Hematopoietic multipotent progenitor cell treated with erythropoietin and hydrocortisone succinate and interleukin-3 and kit ligand, for 4 days (in vitro differentiated cells): ENCODE measurements around the gene ZPBP.
"Not testable (repeated sequence)": the region's sequence is repeated elsewhere in the genome, so short reads cannot be mapped to it uniquely, and the experiment has no call there.

Source experiments
- DNase-seq: peaks from one replicate; pipeline ENCODE4 v3.0.0-alpha.2; 2015

The ZPBP gene

GRCh38 chr7:50092579-50093491 lies at the start of gene ZPBP:
Gene ZPBP, minus strand, starts transcription at chr7:50093246. Its CDS starts 52 bp downstream, at chr7:50093194.
- peak; percentile 84 for DNase-seq

GRCh38 chr7:50142425-50143017 lies 49.5 kb upstream of the ZPBP start:
- peak; percentile 83 for DNase-seq

GRCh38 chr7:50141854-50142253 lies 48.8 kb upstream of the ZPBP start:
- DNase-seq, result no peak

DNA sequence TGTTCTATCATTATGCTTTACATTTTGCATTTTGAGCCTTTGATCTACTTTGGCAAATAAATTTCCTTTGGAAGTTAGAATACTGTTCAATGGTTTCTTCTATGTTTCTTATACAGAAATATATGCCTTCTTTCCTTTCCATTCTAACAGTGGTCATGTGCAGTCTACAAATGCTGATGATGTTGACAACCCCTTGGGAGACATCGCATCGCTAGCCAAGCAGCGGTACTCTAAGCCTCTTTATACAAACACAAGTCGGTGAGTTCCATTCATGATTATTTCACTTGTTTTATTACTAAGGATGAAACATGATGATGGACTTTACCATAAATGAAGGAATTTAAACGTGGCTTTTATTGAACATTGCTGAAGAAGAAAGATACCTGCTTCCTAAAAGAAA lies 48.1 kb upstream of the ZPBP start:
- no peak for DNase-seq

DNA sequence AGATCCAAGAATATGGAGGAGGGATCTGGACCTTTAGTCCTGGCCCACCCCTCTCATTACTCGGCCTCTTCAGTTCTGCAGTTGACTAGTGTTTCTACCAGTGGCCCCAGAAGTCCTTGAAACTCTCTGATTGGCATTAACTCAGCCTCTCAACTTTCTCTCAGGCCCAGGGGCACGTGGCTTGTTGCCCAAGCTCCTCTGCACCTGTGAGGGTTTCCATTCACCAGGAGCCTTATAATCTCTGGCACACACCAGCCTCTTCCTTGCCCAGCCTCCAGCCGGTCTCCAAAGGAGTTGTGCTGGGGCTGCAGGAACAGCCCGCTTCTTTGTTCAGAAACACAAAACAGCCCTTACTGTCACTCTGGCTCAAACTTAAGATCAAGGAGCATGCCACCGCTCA lies 47.6 kb upstream of the ZPBP start:
- DNase-seq, result no peak

GRCh38 chr7:50138101-50138500 lies 45.1 kb upstream of the ZPBP start:
- no peak for DNase-seq

DNA sequence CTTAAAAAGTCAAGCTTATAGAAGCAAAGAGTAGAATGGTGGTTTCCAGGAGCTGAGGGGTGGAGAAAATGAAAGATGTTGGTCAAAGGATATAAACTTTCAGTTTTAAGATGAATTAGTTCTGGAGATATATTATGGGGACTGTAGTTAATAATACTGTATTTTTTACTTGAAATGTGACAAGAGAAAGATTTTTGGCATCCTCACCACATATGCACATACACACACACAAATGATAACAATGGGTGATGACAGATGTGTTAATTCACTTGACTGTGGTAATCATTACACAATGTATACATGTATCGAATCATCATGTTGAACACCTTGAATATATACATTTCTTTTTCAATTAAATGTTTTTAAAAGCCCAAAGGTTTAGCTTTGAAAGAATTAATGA lies 32.7 kb upstream of the ZPBP start:
- no peak for DNase-seq

- no peak for DNase-seq
These were observed 28.2 kb upstream of the ZPBP start for GRCh38 chr7:50121286-50121685.

DNA sequence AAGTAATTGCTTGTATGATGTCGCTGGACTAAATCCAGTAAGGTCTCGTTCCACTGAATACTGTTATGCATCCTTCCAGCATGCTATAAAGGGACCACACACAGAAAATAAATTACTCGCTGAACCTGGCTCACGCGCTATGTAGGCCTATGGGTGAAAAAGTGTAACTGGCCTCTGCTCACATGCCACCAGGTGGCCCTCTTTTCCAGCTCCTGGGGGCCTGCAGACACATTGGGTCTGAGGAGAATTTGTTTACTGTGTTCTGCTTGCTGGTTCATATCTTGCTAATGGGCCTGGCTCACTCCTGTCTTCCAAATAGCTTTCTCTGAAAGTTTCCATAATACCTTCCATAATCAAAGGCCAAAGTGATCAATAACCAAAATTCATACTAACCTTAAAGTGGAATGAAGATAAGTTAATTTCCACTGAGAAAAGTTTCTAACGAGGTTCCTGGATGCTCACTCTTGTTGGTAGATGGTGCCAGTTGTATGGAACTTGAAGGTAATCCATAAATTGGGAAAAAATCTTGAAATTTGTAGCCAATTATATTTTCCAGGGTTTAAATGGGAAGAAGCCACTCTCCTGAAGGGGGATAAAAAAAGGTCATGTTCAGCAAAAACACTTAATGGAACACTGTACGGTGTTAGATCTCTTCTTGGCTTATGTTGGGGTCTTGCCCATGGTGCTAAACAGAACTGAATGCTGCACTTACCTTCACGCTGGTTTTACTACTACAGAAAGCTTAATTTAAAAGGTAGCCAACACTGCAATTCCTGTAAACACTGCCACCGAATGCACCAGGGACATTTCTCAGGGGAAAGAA lies 27.0 kb upstream of the ZPBP start:
- DNase-seq, result peak; percentile 69

- DNase-seq, result no peak
These were observed 19.2 kb upstream of the ZPBP start for GRCh38 chr7:50112250-50112649.

- DNase-seq, result no peak
These were observed 8.8 kb upstream of the ZPBP start for GRCh38 chr7:50101873-50102272.

DNA sequence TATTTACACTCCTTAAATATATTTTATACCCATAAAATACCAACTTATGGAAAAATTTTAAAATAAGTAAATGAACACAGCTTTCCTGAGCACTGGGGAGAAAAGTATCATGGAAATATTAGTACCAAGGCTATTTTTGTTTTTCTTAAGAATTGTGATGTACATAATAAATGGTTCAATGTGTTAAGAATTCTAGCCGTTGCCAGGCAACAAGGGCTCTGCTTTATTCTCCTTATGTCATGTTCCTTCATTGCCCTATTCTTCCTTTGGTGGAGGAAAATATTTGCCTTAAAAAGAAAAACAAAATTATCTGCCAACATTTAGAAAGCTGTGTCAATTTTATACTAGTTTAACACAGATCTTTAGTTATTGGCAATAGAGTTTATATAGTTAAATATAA lies 2.6 kb upstream of the ZPBP start:
- no peak for DNase-seq

DNA sequence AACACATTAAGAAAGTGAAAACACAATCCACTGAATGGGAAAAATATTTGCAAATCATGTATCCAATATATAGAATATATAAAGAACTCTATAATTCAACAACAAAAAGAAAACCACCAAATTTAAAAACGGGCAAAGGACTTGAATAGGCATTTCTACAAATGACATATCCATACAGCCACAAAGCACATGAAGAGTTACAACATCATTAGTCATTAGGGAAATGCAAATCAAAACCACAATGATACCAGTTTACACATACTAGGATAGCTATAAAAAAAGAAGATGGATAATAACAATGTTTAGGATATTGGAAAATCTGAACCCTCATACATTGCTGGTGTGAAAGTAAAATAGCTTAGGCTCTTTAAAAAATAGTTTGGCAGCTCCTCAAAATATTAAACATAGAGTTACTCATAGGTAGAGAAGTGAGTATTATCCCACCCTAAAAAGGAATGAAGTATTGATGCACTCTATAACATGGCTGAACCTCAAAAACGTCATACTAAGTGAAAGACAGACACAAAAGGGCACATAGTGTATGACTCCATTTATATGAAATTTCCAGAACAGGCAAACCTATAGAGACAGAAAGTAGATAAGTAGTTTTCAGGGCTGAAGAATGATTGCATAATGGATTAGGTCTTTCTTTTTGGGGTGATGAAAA lies 4.5 kb downstream of the ZPBP start:
- no peak for DNase-seq

GRCh38 chr7:50085344-50085743 lies 7.7 kb downstream of the ZPBP start:
- no peak for DNase-seq

DNA sequence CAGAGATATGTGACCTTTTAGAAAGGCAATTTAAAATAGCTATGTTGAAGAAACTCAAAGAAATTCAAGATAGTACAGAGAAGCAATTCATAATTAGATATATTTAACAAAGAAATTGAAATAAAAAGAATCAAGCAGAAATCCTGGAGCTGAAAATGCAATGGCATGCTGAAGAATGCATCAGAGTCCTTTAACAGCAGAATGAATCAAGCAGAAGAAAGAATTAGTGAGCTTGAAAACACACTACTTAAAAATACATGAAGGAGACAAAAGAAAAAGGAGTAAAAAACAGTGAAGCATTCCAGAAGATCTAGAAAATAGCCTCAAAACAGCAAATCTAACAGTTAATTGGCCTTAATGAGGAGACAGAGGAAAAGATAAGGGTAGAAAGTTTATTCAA lies 20.0 kb downstream of the ZPBP start:
- DNase-seq, result no peak

- DNase-seq, result peak; percentile 56
These were observed 23.4 kb downstream of the ZPBP start for GRCh38 chr7:50069613-50070012.

GRCh38 chr7:50068850-50069551 lies 24.0 kb downstream of the ZPBP start:
- peak; percentile 49 for DNase-seq

- DNase-seq, result peak; percentile 65
These were observed 25.0 kb downstream of the ZPBP start for GRCh38 chr7:50068026-50068425.

GRCh38 chr7:50062951-50063350 lies 30.1 kb downstream of the ZPBP start:
- peak; percentile 69 for DNase-seq

- DNase-seq, result peak; percentile 36
These were observed 36.9 kb downstream of the ZPBP start for GRCh38 chr7:50056131-50056530.

DNA sequence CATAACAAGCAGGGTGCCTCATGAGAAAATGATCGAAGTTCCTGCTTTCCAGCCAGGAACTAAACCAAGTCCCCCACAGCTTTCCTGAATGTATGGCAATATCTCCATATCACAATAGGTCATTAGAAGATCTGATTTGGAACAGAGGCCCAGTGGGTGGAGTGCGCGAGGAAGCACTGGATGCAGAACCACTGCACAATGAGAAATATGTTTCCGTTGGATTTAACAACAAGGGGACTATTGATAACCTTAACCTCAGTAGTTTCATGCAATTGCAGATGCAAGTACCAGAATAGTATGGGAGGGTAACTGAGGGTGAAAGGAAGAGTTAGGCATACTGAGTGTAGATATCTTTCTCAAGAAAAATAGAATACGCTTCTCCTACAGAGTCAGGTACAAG lies 45.3 kb downstream of the ZPBP start:
- no peak for DNase-seq

DNA sequence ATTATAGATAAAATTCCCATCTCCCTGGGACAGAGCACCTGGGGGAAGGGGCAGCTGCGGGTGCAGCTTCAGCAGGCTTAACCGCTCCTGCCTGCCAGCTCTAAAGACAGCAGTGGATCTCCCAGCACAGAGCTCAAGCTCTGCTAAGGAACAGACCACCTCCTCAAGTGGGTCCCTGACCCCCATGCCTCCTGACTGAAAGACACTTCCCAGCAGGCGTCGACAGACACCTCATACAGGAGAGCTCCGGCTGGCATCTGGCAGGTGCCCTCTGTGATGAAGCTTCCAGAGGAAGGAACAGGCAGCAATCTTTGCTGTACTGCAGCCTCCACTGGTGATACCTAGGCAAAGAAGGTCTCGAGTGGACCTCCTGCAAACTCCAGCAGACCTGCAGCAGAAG lies 51.9 kb downstream of the ZPBP start:
- not testable (repeated sequence) for DNase-seq
